OCI-LY3 (cell line): Measurements from ENCODE around the gene ITGBL1.

Experiments used
- H2AFZ ChIP-seq: fragments of 200-600, 300-600 bp; shearing (Covaris generic); 2 replicates; pipeline ENCODE4 v1.6.0; 2014; ENCODE audit warnings: antibody characterized with exemption, low read depth, low read length
- H3K27ac ChIP-seq: fragments of 200-600, 300-600 bp; sonication (generic); 2 replicates; pipeline ENCODE4 v1.5.1; 2014; ENCODE audit warnings: mild to moderate bottlenecking, low read length, moderate library complexity, mixed read lengths
- H3K27me3 ChIP-seq: fragments of 200-600, 300-600 bp; sonication (generic); 2 replicates; pipeline ENCODE4 v1.6.1; 2014; ENCODE audit warnings: low read depth, low read length, mixed read lengths
- H3K36me3 ChIP-seq: fragments of 200-600, 300-600 bp; sonication (generic); replicated peaks from 2 replicates; pipeline ENCODE3; 2014; ENCODE audit warnings: low read depth, low read length, mixed read lengths
- H3K4me1 ChIP-seq: fragments of 300-600, 200-600 bp; sonication (generic); 2 replicates; pipeline ENCODE4 v1.6.1; 2014; ENCODE audit warnings: low read length, mixed read lengths
- H3K4me2 ChIP-seq: fragments of 200-600, 300-600 bp; sonication (generic); 2 replicates; pipeline ENCODE4 v1.6.1; 2014; ENCODE audit warnings: low read length, mixed read lengths
- H3K4me3 ChIP-seq: fragments of 300-600, 200-600 bp; sonication (generic); 2 replicates; pipeline ENCODE4 v1.5.1; 2014; ENCODE audit warnings: antibody characterized with exemption, mild to moderate bottlenecking, low read length, moderate library complexity
- H3K79me2 ChIP-seq: fragments of 300-600, 200-600 bp; shearing (Covaris generic); 2 replicates; pipeline ENCODE4 v1.6.1; 2014; ENCODE audit warnings: mild to moderate bottlenecking, low read length, mixed read lengths
- H3K9ac ChIP-seq: fragments of 300-600, 200-600 bp; shearing (Covaris generic); 2 replicates; pipeline ENCODE4 v1.6.0; 2014; ENCODE audit warnings: mild to moderate bottlenecking, low read length, moderate library complexity
- H3K9me3 ChIP-seq: fragments of 200-600, 300-600 bp; shearing (Covaris generic); 2 replicates; pipeline ENCODE4 v1.6.1; 2014; ENCODE audit warnings: low read length, mixed read lengths; ENCODE audit not compliant: insufficient read depth
- H4K20me1 ChIP-seq: fragments of 200-600, 300-600 bp; sonication (generic); 2 replicates; pipeline ENCODE4 v1.6.1; 2016; ENCODE audit warnings: low read length, mixed read lengths; ENCODE audit not compliant: insufficient read depth
- EZH2phosphoT487 ChIP-seq: fragments of 200-600 bp; shearing (Covaris generic); IDR thresholded peaks from 2 replicates; pipeline ENCODE4 v1.6.1; 2018; ENCODE audit warnings: antibody characterized with exemption, mixed run types, low read depth
- TF ChIP-seq, protein P1 (sequence below): fragments of 200-600, 300-600 bp; sonication (generic); IDR thresholded peaks from 2 replicates; pipeline ENCODE4 v1.5.1; 2014; ENCODE audit warnings: antibody characterized with exemption, low read length, low read depth

The ITGBL1 gene

DNA sequence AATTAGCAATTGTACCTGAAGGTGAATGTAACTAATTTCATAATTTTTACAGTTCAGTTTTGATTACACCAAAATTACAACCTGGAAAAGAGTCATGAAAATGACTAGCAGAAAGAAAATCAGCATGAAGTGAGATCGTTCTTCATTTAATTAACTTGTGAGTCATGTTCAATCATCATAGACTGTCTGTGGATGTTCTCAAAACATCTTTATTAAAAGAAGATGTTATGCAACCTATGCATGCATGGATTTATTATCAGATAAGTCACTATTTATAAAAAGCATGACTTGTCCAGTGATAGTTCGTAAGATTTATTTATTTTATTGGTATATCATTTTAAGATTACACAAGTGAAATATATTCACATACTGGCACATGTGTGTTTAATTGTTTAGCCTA lies 245.9 kb downstream of the ITGBL1 start:
- no peaks in the 10 kb centered on the region for H3K79me2 ChIP-seq
- 0 out of 2 replicates have a peak, but pooled peaks cover 7% of the 10 kb centered on the region for H3K27me3 ChIP-seq
- H3K9ac ChIP-seq = no peak overlapping the region
- H3K9me3 ChIP-seq = peaks cover 8% of the 10 kb centered on the region; the same call in 1 of the 2 replicates
- no peak overlapping the region for H3K27ac ChIP-seq
- no peak overlapping the region for H3K4me2 ChIP-seq
- no peak overlapping the region for H2AFZ ChIP-seq
- no peaks in the 10 kb centered on the region for H3K36me3 ChIP-seq
- TF ChIP-seq, protein P1, sequence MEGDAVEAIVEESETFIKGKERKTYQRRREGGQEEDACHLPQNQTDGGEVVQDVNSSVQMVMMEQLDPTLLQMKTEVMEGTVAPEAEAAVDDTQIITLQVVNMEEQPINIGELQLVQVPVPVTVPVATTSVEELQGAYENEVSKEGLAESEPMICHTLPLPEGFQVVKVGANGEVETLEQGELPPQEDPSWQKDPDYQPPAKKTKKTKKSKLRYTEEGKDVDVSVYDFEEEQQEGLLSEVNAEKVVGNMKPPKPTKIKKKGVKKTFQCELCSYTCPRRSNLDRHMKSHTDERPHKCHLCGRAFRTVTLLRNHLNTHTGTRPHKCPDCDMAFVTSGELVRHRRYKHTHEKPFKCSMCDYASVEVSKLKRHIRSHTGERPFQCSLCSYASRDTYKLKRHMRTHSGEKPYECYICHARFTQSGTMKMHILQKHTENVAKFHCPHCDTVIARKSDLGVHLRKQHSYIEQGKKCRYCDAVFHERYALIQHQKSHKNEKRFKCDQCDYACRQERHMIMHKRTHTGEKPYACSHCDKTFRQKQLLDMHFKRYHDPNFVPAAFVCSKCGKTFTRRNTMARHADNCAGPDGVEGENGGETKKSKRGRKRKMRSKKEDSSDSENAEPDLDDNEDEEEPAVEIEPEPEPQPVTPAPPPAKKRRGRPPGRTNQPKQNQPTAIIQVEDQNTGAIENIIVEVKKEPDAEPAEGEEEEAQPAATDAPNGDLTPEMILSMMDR = no peak
- TF ChIP-seq EZH2phosphoT487 = no peak
- H4K20me1 ChIP-seq = no peaks in the 10 kb centered on the region
- H3K4me1 ChIP-seq = no peaks in the 10 kb centered on the region
- no peak overlapping the region for H3K4me3 ChIP-seq

- Histone ChIP-seq H3K36me3 (no peaks in the 10 kb centered on the region), H3K9ac (no peak overlapping the region), H3K4me2 (no peak overlapping the region), H4K20me1 (no peaks in the 10 kb centered on the region), H3K27me3 (no peaks in the 10 kb centered on the region), H3K27ac (no peak overlapping the region), H3K4me3 (no peak overlapping the region), H2AFZ (no peak overlapping the region), H3K79me2 (no peaks in the 10 kb centered on the region), H3K4me1 (no peaks in the 10 kb centered on the region), H3K9me3 (peaks cover 8% of the 10 kb centered on the region; the same call in 1 of the 2 replicates)
- no peak for TF ChIP-seq EZH2phosphoT487
- TF ChIP-seq, protein P1 = no peak
Measured at GRCh38 chr13:101700598-101700997, 248.1 kb downstream of the ITGBL1 start.

DNA sequence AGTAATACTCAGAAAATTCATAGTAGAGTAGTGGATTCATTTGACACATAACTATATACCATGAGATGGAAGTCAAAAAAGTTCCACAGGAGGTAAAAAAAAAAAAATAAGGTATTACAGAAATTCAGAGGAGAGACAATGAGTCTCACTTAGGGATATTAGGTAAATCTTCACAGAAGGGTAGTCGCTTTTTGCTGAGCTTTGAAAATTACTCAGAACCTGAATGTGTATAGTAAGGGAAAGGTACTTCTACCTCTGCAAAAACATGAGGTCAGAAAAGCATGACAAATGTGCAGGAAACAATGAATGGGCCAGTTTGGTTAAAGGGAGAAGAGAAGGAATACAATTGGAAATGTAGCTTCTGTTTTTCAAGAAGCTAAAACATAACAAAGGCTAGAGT lies 250.6 kb downstream of the ITGBL1 start:
- Histone ChIP-seq H4K20me1 (no peaks in the 10 kb centered on the region), H3K4me3 (no peak overlapping the region), H3K36me3 (no peaks in the 10 kb centered on the region), H3K27me3 (no peaks in the 10 kb centered on the region), H3K27ac (no peak overlapping the region), H3K9ac (no peak overlapping the region), H3K4me1 (no peaks in the 10 kb centered on the region), H3K79me2 (no peaks in the 10 kb centered on the region), H3K4me2 (no peak overlapping the region), H2AFZ (no peak overlapping the region), H3K9me3 (peaks cover 8% of the 10 kb centered on the region; the same call in 1 of the 2 replicates)
- TF ChIP-seq, protein P1 = no peak
- TF ChIP-seq EZH2phosphoT487 = no peak

DNA sequence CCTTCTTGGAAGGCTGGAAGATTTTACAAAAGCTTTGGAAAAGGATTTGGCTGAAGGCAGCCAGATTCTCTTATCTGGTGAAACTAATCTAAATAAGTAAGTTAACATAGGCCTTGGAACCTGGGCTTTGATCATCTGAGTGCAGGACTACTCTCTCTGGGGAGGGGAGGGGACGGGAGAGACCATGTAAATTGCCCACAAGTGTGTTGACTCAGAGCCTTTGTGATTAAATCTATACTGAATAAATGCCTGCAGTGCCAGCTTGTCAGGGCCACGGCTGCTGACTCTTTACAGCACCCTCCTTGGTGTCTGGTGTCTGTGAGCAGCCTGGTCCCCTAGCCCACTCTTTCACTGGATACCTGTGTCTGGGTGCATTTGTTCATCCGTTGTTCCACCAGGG lies 251.4 kb downstream of the ITGBL1 start:
- no peaks in the 10 kb centered on the region for H3K27me3 ChIP-seq
- H3K79me2 ChIP-seq = no peaks in the 10 kb centered on the region
- H3K9me3 ChIP-seq = peaks cover 8% of the 10 kb centered on the region; the same call in 1 of the 2 replicates
- H4K20me1 ChIP-seq = no peaks in the 10 kb centered on the region
- H3K4me2 ChIP-seq = no peak overlapping the region
- no peak overlapping the region for H2AFZ ChIP-seq
- TF ChIP-seq, protein P1 = no peak
- TF ChIP-seq EZH2phosphoT487 = no peak
- no peak overlapping the region for H3K9ac ChIP-seq
- H3K36me3 ChIP-seq = no peaks in the 10 kb centered on the region
- no peak overlapping the region for H3K27ac ChIP-seq
- no peak overlapping the region for H3K4me3 ChIP-seq
- H3K4me1 ChIP-seq = no peaks in the 10 kb centered on the region
